ENCODE data around the gene ADGRD2. TPM values are rescaled to one million over a fixed set of nuclear protein-coding genes. Genes with fewer than 3 reads are reported as not detected.

Gene ADGRD2
- total RNA-seq, 1 donor from 2014 or later, result not detected

- DNase-seq (ENCODE audit: extremely low spot score, unreplicated experiment), result no peak
- H3K36me3 Mint-ChIP-seq (ENCODE audit: unreplicated experiment), result no peaks in the 10 kb centered on the region
- H3K4me3 Mint-ChIP-seq (ENCODE audit: unreplicated experiment), result no peak overlapping the region
- H3K9me3 Mint-ChIP-seq (ENCODE audit: unreplicated experiment), result no peaks in the 10 kb centered on the region
- H3K27ac Mint-ChIP-seq (ENCODE audit: unreplicated experiment), result no peak overlapping the region
- H3K4me1 Mint-ChIP-seq (ENCODE audit: unreplicated experiment), result no peaks in the 10 kb centered on the region
- H3K27me3 Mint-ChIP-seq (ENCODE audit: unreplicated experiment), result peaks cover 12% of the 10 kb centered on the region
- TF ChIP-seq CTCF (IDR thresholded peaks at IDR 0.05), result no peak
Measured at GRCh38 chr9:124518116-124518515, 67.9 kb downstream of the ADGRD2 start.

GRCh38 chr9:124520206-124520596, 70.0 kb downstream of the ADGRD2 start:
- peaks cover 12% of the 10 kb centered on the region for H3K27me3 Mint-ChIP-seq (ENCODE audit: unreplicated experiment)
- H3K27ac Mint-ChIP-seq (ENCODE audit: unreplicated experiment), result no peak overlapping the region
- H3K4me1 Mint-ChIP-seq (ENCODE audit: unreplicated experiment), result no peaks in the 10 kb centered on the region
- DNase-seq (ENCODE audit: extremely low spot score, unreplicated experiment), result no peak
- H3K4me3 Mint-ChIP-seq (ENCODE audit: unreplicated experiment), result no peak overlapping the region
- no peak for TF ChIP-seq CTCF (IDR thresholded peaks at IDR 0.05)
- H3K36me3 Mint-ChIP-seq (ENCODE audit: unreplicated experiment), result no peaks in the 10 kb centered on the region
- no peaks in the 10 kb centered on the region for H3K9me3 Mint-ChIP-seq (ENCODE audit: unreplicated experiment)

DNA sequence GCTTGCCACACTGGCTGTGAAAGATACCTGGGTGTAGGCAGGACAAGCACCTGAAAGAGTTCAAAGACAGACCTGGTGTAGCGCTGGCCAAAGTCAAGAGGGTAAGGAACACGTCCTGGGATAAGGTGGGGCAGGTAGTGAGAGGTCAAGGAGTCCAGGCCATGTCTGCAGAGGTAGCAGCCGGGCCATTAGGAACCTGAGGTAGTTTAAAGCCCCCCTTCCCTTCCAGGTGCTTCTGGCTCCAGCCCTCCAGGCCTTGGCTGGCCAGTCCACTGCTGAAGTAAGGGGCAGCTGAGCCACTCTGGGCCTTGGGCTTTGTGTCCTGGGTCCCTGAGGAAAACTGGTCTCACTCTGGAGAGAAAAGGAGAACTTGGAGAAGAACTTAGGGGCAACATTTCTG, 70.9 kb downstream of the ADGRD2 start:
- Mint-ChIP-seq H3K27me3 (ENCODE audit: unreplicated experiment) (peaks cover 12% of the 10 kb centered on the region), H3K4me1 (ENCODE audit: unreplicated experiment) (no peaks in the 10 kb centered on the region), H3K27ac (ENCODE audit: unreplicated experiment) (no peak overlapping the region), H3K36me3 (ENCODE audit: unreplicated experiment) (no peaks in the 10 kb centered on the region), H3K4me3 (ENCODE audit: unreplicated experiment) (no peak overlapping the region), H3K9me3 (ENCODE audit: unreplicated experiment) (no peaks in the 10 kb centered on the region)
- no peak for TF ChIP-seq CTCF (IDR thresholded peaks at IDR 0.05)
- DNase-seq (ENCODE audit: extremely low spot score, unreplicated experiment), result no peak

GRCh38 chr9:124522121-124523098, 72.2 kb downstream of the ADGRD2 start:
- Mint-ChIP-seq H3K27ac (ENCODE audit: unreplicated experiment) (no peak overlapping the region), H3K9me3 (ENCODE audit: unreplicated experiment) (no peaks in the 10 kb centered on the region), H3K4me3 (ENCODE audit: unreplicated experiment) (no peak overlapping the region), H3K27me3 (ENCODE audit: unreplicated experiment) (peaks cover 10% of the 10 kb centered on the region), H3K4me1 (ENCODE audit: unreplicated experiment) (no peaks in the 10 kb centered on the region), H3K36me3 (ENCODE audit: unreplicated experiment) (no peaks in the 10 kb centered on the region)
- TF ChIP-seq CTCF (IDR thresholded peaks at IDR 0.05), result no peak
- no peak for DNase-seq (ENCODE audit: extremely low spot score, unreplicated experiment)

DNA sequence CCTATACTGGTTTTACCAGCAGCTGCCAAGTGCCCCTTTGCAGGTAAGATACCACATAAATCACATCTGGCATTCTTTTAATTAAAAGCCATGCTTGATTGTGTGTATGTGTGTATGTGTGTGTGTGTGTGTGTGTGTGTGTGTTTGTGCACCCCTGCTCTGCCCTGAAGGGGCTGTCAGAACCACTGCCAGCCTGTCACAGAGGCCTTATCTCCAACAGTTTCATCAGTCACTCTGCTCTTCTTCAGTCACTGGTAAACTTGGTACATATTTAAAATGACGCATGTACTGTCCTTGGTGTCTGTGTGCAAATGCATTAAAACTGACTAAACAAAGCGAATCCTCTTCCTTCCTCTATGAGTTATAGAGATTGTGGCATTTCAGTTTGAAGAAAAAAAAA, 75.9 kb downstream of the ADGRD2 start:
- TF ChIP-seq CTCF (IDR thresholded peaks at IDR 0.05), result no peak
- no peak for DNase-seq (ENCODE audit: extremely low spot score, unreplicated experiment)
- no peak overlapping the region for H3K27ac Mint-ChIP-seq (ENCODE audit: unreplicated experiment)
- no peaks in the 10 kb centered on the region for H3K4me1 Mint-ChIP-seq (ENCODE audit: unreplicated experiment)
- H3K9me3 Mint-ChIP-seq (ENCODE audit: unreplicated experiment), result no peaks in the 10 kb centered on the region
- H3K36me3 Mint-ChIP-seq (ENCODE audit: unreplicated experiment), result no peaks in the 10 kb centered on the region
- no peak overlapping the region for H3K4me3 Mint-ChIP-seq (ENCODE audit: unreplicated experiment)
- no peaks in the 10 kb centered on the region for H3K27me3 Mint-ChIP-seq (ENCODE audit: unreplicated experiment)

Measured in osteocyte (in vitro differentiated cells).